ENCODE data around the gene CHDH.

GRCh38 chr3:53881691-53882593 lies 35.7 kb upstream of the CHDH start, which contains the start of gene ACTR8:
- TF ChIP-seq CTCF (conservative IDR thresholded peaks at IDR 0.05; ENCODE audit: low read depth in 2 of 2) (no peak), ZNF462 (CRISPR knock-in tag; IDR thresholded peaks at IDR 0.05) (no peak), EZH2 (IDR thresholded peaks at IDR 0.05; ENCODE audit: low read depth, unreplicated experiment) (no peak), EZH2phosphoT487 (IDR thresholded peaks at IDR 0.05; ENCODE audit: unreplicated experiment) (no peak), POLR2AphosphoS5 (IDR thresholded peaks at IDR 0.05; ENCODE audit: low read depth) (peak; percentile 97), REST (IDR thresholded peaks at IDR 0.05; ENCODE audit: unreplicated experiment) (no peak), CREB1 (CRISPR knock-in tag; IDR thresholded peaks at IDR 0.05; ENCODE audit: low read depth) (no peak), STAT1 (IDR thresholded peaks at IDR 0.05; ENCODE audit: unreplicated experiment) (no peak), ZNF331 (CRISPR knock-in tag; IDR thresholded peaks at IDR 0.05; ENCODE audit: low read depth) (no peak), JUNB (IDR thresholded peaks at IDR 0.05; ENCODE audit: unreplicated experiment) (no peak), ZNF114 (CRISPR knock-in tag; IDR thresholded peaks at IDR 0.05) (no peak), ETS1 (IDR thresholded peaks at IDR 0.05) (peak; percentile 76; the same call in 1 of the 2 replicates)
